ENCODE results near the gene LAMP5. TPM values are rescaled to one million over a fixed set of nuclear protein-coding genes. Genes with fewer than 3 reads are reported as not detected.
A peak's percentile ranks its signal among the peaks of the same experiment; 100 is the strongest.

LAMP5 gene, protein sequence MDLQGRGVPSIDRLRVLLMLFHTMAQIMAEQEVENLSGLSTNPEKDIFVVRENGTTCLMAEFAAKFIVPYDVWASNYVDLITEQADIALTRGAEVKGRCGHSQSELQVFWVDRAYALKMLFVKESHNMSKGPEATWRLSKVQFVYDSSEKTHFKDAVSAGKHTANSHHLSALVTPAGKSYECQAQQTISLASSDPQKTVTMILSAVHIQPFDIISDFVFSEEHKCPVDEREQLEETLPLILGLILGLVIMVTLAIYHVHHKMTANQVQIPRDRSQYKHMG
- 1 to 10 TPM in 1 of 4 donors, under 1 TPM in 1, not detected in 2; 0.36 to 1.8 TPM for total RNA-seq

DNA sequence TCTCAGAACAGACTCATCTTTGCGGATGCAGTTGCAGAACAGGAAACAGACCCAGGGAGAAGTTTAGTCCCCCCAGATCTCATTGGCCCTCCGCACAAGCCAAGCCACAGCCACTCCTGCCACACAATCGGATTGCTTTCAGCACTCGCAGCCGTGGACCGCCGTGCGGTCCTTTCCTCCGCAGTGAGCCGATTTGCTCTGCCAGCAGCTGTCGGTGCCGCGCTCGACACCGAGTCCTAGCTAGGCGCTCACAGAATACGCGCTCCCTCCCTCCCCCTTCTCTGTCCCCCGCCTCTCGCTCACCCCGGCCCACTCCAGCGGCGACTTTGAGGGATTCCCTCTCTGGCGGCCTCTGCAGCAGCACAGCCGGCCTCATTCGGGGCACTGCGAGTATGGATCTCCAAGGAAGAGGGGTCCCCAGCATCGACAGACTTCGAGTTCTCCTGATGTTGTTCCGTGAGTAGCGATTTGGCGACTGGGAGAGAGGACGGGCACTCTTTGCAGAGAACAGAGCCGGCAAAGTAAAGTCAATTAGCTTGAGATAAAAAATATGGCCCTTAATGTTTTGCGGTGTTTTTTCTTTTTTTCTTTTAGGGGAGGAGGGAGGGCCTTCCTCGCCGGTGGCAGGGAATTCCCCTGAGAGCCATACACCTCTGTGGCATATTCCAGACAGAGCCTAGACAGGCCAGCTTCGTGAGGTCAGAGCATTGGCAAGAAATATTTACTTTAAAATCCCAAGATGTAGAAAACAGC lies at the start of gene LAMP5:
Gene LAMP5, plus strand, starts transcription at position 130 of the 753 bp plus-strand sequence. Its CDS starts 263 bp downstream, at position 393.
- H3K27me3 ChIP-seq = peaks cover 79% of the 10 kb centered on the region
- DNase-seq (ENCODE audit: low spot score in 2 of 2) = no peak
- H3K4me3 ChIP-seq = peak within 1 kb of the TSS; percentile 32
- no peaks in the 10 kb centered on the region for H3K9me3 ChIP-seq
- 3% methylated on average over 31 of the region's 38 CpGs for WGBS
- TF ChIP-seq EP300 (IDR thresholded peaks at IDR 0.05) = no peak
- no peak for TF ChIP-seq POLR2A (IDR thresholded peaks at IDR 0.05)
- no peak for TF ChIP-seq POLR2AphosphoS5 (IDR thresholded peaks at IDR 0.05)
- TF ChIP-seq, protein P1, sequence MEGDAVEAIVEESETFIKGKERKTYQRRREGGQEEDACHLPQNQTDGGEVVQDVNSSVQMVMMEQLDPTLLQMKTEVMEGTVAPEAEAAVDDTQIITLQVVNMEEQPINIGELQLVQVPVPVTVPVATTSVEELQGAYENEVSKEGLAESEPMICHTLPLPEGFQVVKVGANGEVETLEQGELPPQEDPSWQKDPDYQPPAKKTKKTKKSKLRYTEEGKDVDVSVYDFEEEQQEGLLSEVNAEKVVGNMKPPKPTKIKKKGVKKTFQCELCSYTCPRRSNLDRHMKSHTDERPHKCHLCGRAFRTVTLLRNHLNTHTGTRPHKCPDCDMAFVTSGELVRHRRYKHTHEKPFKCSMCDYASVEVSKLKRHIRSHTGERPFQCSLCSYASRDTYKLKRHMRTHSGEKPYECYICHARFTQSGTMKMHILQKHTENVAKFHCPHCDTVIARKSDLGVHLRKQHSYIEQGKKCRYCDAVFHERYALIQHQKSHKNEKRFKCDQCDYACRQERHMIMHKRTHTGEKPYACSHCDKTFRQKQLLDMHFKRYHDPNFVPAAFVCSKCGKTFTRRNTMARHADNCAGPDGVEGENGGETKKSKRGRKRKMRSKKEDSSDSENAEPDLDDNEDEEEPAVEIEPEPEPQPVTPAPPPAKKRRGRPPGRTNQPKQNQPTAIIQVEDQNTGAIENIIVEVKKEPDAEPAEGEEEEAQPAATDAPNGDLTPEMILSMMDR (IDR thresholded peaks at IDR 0.05) = no peak
- peaks cover 20% of the 10 kb centered on the region for H3K4me1 ChIP-seq
- no peak within 1 kb of the TSS for H3K27ac ChIP-seq
- no peaks in the 10 kb centered on the region for H3K36me3 ChIP-seq

DNA sequence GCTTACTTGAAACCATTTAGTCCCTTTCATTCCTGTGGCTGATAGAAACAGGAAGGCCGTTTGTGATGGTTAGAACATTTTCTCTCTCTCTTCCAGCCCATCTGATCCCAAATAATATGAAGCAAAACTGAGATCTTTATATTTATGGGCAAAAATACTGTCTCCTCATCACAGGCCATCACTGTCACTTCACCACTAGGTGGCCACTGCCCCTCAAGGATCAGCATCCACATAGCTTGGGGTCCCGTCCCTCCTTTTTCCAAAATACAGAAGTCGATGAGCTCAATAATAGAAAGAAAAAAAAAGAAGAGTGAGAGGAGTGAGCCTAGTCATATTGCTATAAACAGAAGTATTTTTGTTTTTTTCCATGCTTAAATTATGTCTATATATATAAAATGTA lies 46.4 kb upstream of the LAMP5 start:
- H3K36me3 ChIP-seq = no peaks in the 10 kb centered on the region
- no peak overlapping the region for H3K4me3 ChIP-seq
- H3K27me3 ChIP-seq = no peaks in the 10 kb centered on the region
- H3K9me3 ChIP-seq = no peaks in the 10 kb centered on the region
- H3K4me1 ChIP-seq = no peaks in the 10 kb centered on the region
- no peak overlapping the region for H3K27ac ChIP-seq
- no peak for DNase-seq (ENCODE audit: low spot score in 2 of 2)
- WGBS = 47% methylated on average over 3 of the region's 3 CpGs
- TF ChIP-seq, protein P1 (IDR thresholded peaks at IDR 0.05) = peak in 1 of 2 donors; percentile 3
- TF ChIP-seq EP300 (IDR thresholded peaks at IDR 0.05) (no peak), POLR2AphosphoS5 (IDR thresholded peaks at IDR 0.05) (no peak), POLR2A (IDR thresholded peaks at IDR 0.05) (no peak)

- Histone ChIP-seq H3K4me1 (no peaks in the 10 kb centered on the region), H3K9me3 (no peaks in the 10 kb centered on the region)
- WGBS = 70% methylated on average over 2 of the region's 2 CpGs
Measured at GRCh38 chr20:9474835-9475415, 39.5 kb upstream of the LAMP5 start.

GRCh38 chr20:9475456-9475855 lies 38.9 kb upstream of the LAMP5 start:
- no peaks in the 10 kb centered on the region for H3K9me3 ChIP-seq
- no peaks in the 10 kb centered on the region for H3K27me3 ChIP-seq
- no peak overlapping the region for H3K4me3 ChIP-seq
- no peak for DNase-seq (ENCODE audit: low spot score in 2 of 2)
- TF ChIP-seq, protein P1 (IDR thresholded peaks at IDR 0.05) = no peak
- no peak for TF ChIP-seq POLR2AphosphoS5 (IDR thresholded peaks at IDR 0.05)
- no peak for TF ChIP-seq POLR2A (IDR thresholded peaks at IDR 0.05)
- TF ChIP-seq EP300 (IDR thresholded peaks at IDR 0.05) = no peak
- no peak overlapping the region for H3K27ac ChIP-seq
- no peaks in the 10 kb centered on the region for H3K4me1 ChIP-seq
- H3K36me3 ChIP-seq = peaks cover 3% of the 10 kb centered on the region

More at GRCh38 chr20:9474835-9475415, 39.5 kb upstream of the LAMP5 start:
- no peak for DNase-seq (ENCODE audit: low spot score in 2 of 2)
- no peaks in the 10 kb centered on the region for H3K27me3 ChIP-seq
- no peak overlapping the region for H3K27ac ChIP-seq
- H3K36me3 ChIP-seq = peaks cover 3% of the 10 kb centered on the region
- no peak for TF ChIP-seq POLR2AphosphoS5 (IDR thresholded peaks at IDR 0.05)
- no peak for TF ChIP-seq POLR2A (IDR thresholded peaks at IDR 0.05)
- TF ChIP-seq, protein P1 (IDR thresholded peaks at IDR 0.05) = no peak
- TF ChIP-seq EP300 (IDR thresholded peaks at IDR 0.05) = no peak
- H3K4me3 ChIP-seq = no peak overlapping the region

DNA sequence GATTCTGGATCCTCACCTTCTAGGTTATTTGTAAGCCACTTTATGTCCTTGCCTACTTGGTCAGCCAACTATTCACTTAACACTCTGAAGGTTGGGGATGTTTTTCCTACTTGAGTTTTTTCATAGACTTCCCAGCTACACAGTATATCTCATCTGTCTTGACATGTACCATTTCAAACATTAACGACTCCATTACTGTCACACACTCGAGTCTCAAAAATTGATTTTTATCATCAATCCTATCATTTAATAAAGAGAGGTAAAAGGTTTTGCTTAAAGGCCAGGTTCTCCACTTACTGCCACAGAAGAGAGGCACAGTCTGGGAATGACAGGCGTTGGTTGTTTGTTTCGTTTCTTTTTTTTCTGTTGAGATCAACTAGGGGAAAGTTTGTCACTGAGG lies 38.2 kb upstream of the LAMP5 start:
- H3K9me3 ChIP-seq = no peaks in the 10 kb centered on the region
- no peaks in the 10 kb centered on the region for H3K4me1 ChIP-seq
- WGBS = 55% methylated on average over 4 of the region's 4 CpGs
- TF ChIP-seq, protein P1 (IDR thresholded peaks at IDR 0.05) = no peak
- TF ChIP-seq EP300 (IDR thresholded peaks at IDR 0.05) (no peak), POLR2A (IDR thresholded peaks at IDR 0.05) (no peak), POLR2AphosphoS5 (IDR thresholded peaks at IDR 0.05) (no peak)
- no peak for DNase-seq (ENCODE audit: low spot score in 2 of 2)
- no peaks in the 10 kb centered on the region for H3K27me3 ChIP-seq
- no peak overlapping the region for H3K27ac ChIP-seq
- no peak overlapping the region for H3K4me3 ChIP-seq
- H3K36me3 ChIP-seq = peaks cover 3% of the 10 kb centered on the region

Measured in suprapubic skin (tissue), 4 donors.